Measurements from ENCODE around the gene ITPK1.

The ITPK1 gene

DNA sequence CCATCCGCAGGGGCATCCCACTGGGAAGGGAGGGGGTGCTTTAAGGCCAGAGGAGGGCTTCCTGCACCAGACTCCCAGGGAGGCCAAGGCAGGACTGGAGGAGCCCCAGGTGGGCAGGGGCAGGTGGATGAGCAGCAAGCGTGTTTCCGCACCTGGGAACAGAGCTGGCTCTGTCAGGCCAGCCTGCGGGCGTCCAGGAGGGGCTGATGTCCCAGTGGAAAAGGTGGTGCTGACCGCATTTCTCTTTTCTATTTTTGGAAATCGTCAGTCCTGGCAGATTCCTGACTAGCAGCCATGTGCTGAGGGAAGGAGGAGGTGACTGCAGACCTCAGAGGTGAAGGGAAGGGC lies 165.6 kb downstream of the ITPK1 start:
- H4K20me1 ChIP-seq (ENCODE audit: insufficient read depth, low read length) = no peaks in the 10 kb centered on the region
- H3K4me3 ChIP-seq (ENCODE audit: low read length) = no peak overlapping the region
- H3K4me2 ChIP-seq (ENCODE audit: low read depth, low read length) = no peak overlapping the region
- no peaks in the 10 kb centered on the region for H3K9me3 ChIP-seq (replicated peaks; ENCODE audit: insufficient read depth, low read length)
- H3K27ac ChIP-seq (ENCODE audit: low read length) = no peak overlapping the region
- H3K79me2 ChIP-seq (ENCODE audit: low read length) = no peaks in the 10 kb centered on the region
- no peaks in the 10 kb centered on the region for H3K4me1 ChIP-seq (ENCODE audit: low read length)
- no peak for TF ChIP-seq EZH2phosphoT487 (IDR thresholded peaks at IDR 0.05; ENCODE audit: low read length)
- TF ChIP-seq CTCF (IDR thresholded peaks at IDR 0.05; ENCODE audit: low read length) = no peak
- no peak for TF ChIP-seq EZH2 (optimal IDR thresholded peaks at IDR 0.05; ENCODE audit: low read depth, low read length)
- H3K9ac ChIP-seq (ENCODE audit: low read length) = no peak overlapping the region
- no peaks in the 10 kb centered on the region for H3F3A ChIP-seq (ENCODE audit: insufficient read depth, low read length)
- no peak overlapping the region for H2AFZ ChIP-seq (ENCODE audit: low read length)
- no peaks in the 10 kb centered on the region for H3K27me3 ChIP-seq (replicated peaks; ENCODE audit: insufficient read depth, low read length)
- DNase-seq = no peak
- H3K36me3 ChIP-seq (replicated peaks; ENCODE audit: insufficient read depth, low read length) = no peaks in the 10 kb centered on the region
- H3K9me2 ChIP-seq (replicated peaks; ENCODE audit: insufficient read depth, low read length) = no peaks in the 10 kb centered on the region

- no peak overlapping the region for H2AFZ ChIP-seq (ENCODE audit: low read length)
- no peaks in the 10 kb centered on the region for H3K9me3 ChIP-seq (replicated peaks; ENCODE audit: insufficient read depth, low read length)
- H3K27ac ChIP-seq (ENCODE audit: low read length) = no peak overlapping the region
- H4K20me1 ChIP-seq (ENCODE audit: insufficient read depth, low read length) = no peaks in the 10 kb centered on the region
- H3K79me2 ChIP-seq (ENCODE audit: low read length) = no peaks in the 10 kb centered on the region
- TF ChIP-seq CTCF (IDR thresholded peaks at IDR 0.05; ENCODE audit: low read length) (no peak), EZH2 (optimal IDR thresholded peaks at IDR 0.05; ENCODE audit: low read depth, low read length) (no peak), EZH2phosphoT487 (IDR thresholded peaks at IDR 0.05; ENCODE audit: low read length) (no peak)
- no peak overlapping the region for H3K4me3 ChIP-seq (ENCODE audit: low read length)
- H3F3A ChIP-seq (ENCODE audit: insufficient read depth, low read length) = no peaks in the 10 kb centered on the region
- H3K9me2 ChIP-seq (replicated peaks; ENCODE audit: insufficient read depth, low read length) = no peaks in the 10 kb centered on the region
- no peak overlapping the region for H3K9ac ChIP-seq (ENCODE audit: low read length)
- H3K4me1 ChIP-seq (ENCODE audit: low read length) = no peaks in the 10 kb centered on the region
- H3K27me3 ChIP-seq (replicated peaks; ENCODE audit: insufficient read depth, low read length) = no peaks in the 10 kb centered on the region
- no peak overlapping the region for H3K4me2 ChIP-seq (ENCODE audit: low read depth, low read length)
- no peaks in the 10 kb centered on the region for H3K36me3 ChIP-seq (replicated peaks; ENCODE audit: insufficient read depth, low read length)
- DNase-seq = no peak
These were observed 166.1 kb downstream of the ITPK1 start for GRCh38 chr14:92949496-92950192.

DNA sequence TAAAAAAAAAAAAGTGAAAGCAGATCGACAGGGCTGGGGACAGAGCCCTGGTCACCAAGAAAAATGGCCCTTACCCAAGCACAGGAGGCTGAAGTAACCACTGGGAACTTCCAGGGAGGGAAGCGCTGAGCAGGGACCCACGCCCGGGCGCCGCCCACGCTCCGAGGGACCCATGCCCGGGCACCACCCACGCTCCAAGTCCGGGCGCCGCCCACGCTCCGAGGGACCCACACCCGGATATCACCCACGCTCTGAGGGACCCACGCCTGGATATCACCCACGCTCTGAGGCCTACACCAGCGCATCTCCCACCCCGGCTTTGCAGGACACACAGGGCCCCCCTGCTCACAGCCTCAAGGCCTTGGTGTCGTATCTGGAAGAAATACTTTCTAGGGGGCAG lies 167.1 kb downstream of the ITPK1 start:
- H3K9me2 ChIP-seq (replicated peaks; ENCODE audit: insufficient read depth, low read length) = no peaks in the 10 kb centered on the region
- H3K4me1 ChIP-seq (ENCODE audit: low read length) = no peaks in the 10 kb centered on the region
- no peaks in the 10 kb centered on the region for H3K36me3 ChIP-seq (replicated peaks; ENCODE audit: insufficient read depth, low read length)
- no peaks in the 10 kb centered on the region for H4K20me1 ChIP-seq (ENCODE audit: insufficient read depth, low read length)
- TF ChIP-seq EZH2 (optimal IDR thresholded peaks at IDR 0.05; ENCODE audit: low read depth, low read length) (no peak), CTCF (IDR thresholded peaks at IDR 0.05; ENCODE audit: low read length) (no peak), EZH2phosphoT487 (IDR thresholded peaks at IDR 0.05; ENCODE audit: low read length) (no peak)
- no peak overlapping the region for H3K4me3 ChIP-seq (ENCODE audit: low read length)
- H3K9ac ChIP-seq (ENCODE audit: low read length) = no peak overlapping the region
- no peaks in the 10 kb centered on the region for H3K27me3 ChIP-seq (replicated peaks; ENCODE audit: insufficient read depth, low read length)
- H2AFZ ChIP-seq (ENCODE audit: low read length) = no peak overlapping the region
- H3K9me3 ChIP-seq (replicated peaks; ENCODE audit: insufficient read depth, low read length) = no peaks in the 10 kb centered on the region
- no peaks in the 10 kb centered on the region for H3F3A ChIP-seq (ENCODE audit: insufficient read depth, low read length)
- no peak overlapping the region for H3K4me2 ChIP-seq (ENCODE audit: low read depth, low read length)
- H3K79me2 ChIP-seq (ENCODE audit: low read length) = no peaks in the 10 kb centered on the region
- no peak overlapping the region for H3K27ac ChIP-seq (ENCODE audit: low read length)
- no peak for DNase-seq
